ENCODE data around the gene NSD1.
A peak's percentile ranks its signal among the peaks of the same experiment; 100 is the strongest.

The NSD1 gene

GRCh38 chr5:177307544-177308363, 174.2 kb downstream of the NSD1 start:
- no peak for DNase-seq (ENCODE audit: low read depth, low spot score)

- DNase-seq (ENCODE audit: low read depth, low spot score) = no peak
Measured at GRCh38 chr5:177308740-177309139, 175.2 kb downstream of the NSD1 start.

GRCh38 chr5:177309351-177310191, 176.0 kb downstream of the NSD1 start:
- no peak for DNase-seq (ENCODE audit: low read depth, low spot score)

GRCh38 chr5:177310332-177310731, 176.8 kb downstream of the NSD1 start:
- DNase-seq (ENCODE audit: low read depth, low spot score) = no peak

GRCh38 chr5:177310757-177311391, 177.3 kb downstream of the NSD1 start:
- DNase-seq (ENCODE audit: low read depth, low spot score) = no peak

- no peak for DNase-seq (ENCODE audit: low read depth, low spot score)
Measured at GRCh38 chr5:177311392-177311722, 177.8 kb downstream of the NSD1 start.

GRCh38 chr5:177311723-177312648, 178.4 kb downstream of the NSD1 start, which contains the start of gene MXD3:
Gene MXD3, minus strand, starts transcription at chr5:177311898. Its CDS starts 68 bp downstream, at chr5:177311830.
- peak; percentile 86 for DNase-seq (ENCODE audit: low read depth, low spot score)

GRCh38 chr5:177312649-177313181, 179.1 kb downstream of the NSD1 start:
- DNase-seq (ENCODE audit: low read depth, low spot score) = no peak

- DNase-seq (ENCODE audit: low read depth, low spot score) = no peak
Measured at GRCh38 chr5:177313561-177314259, 180.1 kb downstream of the NSD1 start.

- no peak for DNase-seq (ENCODE audit: low read depth, low spot score)
Measured at GRCh38 chr5:177314376-177315342, 181.1 kb downstream of the NSD1 start.

- no peak for DNase-seq (ENCODE audit: low read depth, low spot score)
Measured at GRCh38 chr5:177315411-177315810, 181.8 kb downstream of the NSD1 start.

GRCh38 chr5:177316005-177316404, 182.4 kb downstream of the NSD1 start:
- DNase-seq (ENCODE audit: low read depth, low spot score) = no peak

- DNase-seq (ENCODE audit: low read depth, low spot score) = peak; percentile 56
Measured at GRCh38 chr5:177317959-177318377, 184.4 kb downstream of the NSD1 start.

- DNase-seq (ENCODE audit: low read depth, low spot score) = no peak
Measured at GRCh38 chr5:177319913-177320588, 186.5 kb downstream of the NSD1 start.

- no peak for DNase-seq (ENCODE audit: low read depth, low spot score)
Measured at GRCh38 chr5:177320879-177321278, 187.3 kb downstream of the NSD1 start.

GRCh38 chr5:177325868-177326381, 192.4 kb downstream of the NSD1 start:
- no peak for DNase-seq (ENCODE audit: low read depth, low spot score)

- no peak for DNase-seq (ENCODE audit: low read depth, low spot score)
Measured at GRCh38 chr5:177327539-177328522, 194.3 kb downstream of the NSD1 start.
